ENCODE measurements around the gene PLCG1.
A peak's percentile ranks its signal among the peaks of the same experiment; 100 is the strongest.

PLCG1 gene

GRCh38 chr20:41167118-41167470 lies 29.8 kb downstream of the PLCG1 start:
- DNase-seq (ENCODE audit: low spot score) = no peak

- DNase-seq (ENCODE audit: low spot score) = no peak
Observed at GRCh38 chr20:41167481-41168253, 30.3 kb downstream of the PLCG1 start.

DNA sequence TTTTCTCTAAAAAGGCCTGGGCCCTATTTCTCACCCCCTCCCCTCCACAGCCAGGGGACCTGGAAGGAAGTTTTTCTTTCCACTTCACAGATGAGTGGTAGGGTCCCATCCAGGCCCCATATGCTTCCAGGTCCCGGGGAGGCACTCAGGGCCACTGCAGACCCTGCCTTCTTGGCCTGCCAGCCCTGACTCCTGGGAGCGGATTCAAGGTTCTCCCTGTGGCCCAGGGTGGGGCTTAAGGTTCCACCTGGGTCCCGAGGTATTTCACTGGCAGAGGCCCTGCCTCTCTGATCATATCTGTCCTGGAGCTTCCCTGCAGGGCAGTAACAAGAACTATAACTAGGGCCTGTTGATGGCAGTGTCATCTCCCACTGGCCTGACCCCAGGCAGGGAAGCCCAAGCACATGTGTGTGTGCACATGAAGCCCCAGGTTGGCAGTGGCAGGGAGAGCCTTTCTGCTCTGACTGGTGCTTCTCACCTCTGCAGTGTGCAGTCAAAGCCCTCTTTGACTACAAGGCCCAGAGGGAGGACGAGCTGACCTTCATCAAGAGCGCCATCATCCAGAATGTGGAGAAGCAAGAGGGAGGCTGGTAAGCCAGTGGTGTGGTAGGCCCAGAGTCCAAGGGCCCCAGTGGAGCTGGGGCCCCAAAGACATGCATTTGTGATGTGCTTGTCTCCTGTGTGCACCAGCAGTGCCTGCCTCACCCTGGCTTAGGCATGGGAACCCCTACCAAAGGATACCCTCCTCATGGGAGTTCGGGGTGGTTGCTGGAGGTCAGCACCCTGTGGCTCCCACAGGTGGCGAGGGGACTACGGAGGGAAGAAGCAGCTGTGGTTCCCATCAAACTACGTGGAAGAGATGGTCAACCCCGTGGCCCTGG lies 31.2 kb downstream of the PLCG1 start:
- no peak for DNase-seq (ENCODE audit: low spot score)

DNA sequence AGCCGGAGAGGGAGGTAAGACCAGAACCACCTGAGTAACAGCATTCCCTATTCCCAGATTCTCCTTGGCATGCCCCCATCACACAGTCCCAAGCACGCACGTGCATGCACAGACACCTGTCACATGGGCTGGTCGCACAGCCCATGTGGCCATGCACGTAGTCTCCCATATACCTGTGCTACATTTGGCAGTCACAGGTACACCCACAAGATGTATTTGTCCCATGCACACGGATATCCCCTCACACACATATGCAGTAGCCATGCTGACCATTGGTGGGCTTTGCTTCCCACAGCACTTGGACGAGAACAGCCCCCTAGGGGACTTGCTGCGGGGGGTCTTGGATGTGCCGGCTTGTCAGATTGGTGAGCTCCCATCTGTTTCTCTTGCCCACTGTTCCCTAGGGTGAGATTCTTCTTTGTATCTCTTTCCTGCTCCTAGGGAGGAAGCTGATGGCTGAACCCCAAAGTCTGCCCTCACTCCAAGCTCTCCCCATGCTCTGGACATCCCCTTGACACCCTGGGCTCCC lies 31.9 kb downstream of the PLCG1 start:
- DNase-seq (ENCODE audit: low spot score) = no peak

GRCh38 chr20:41169791-41170351 lies 32.5 kb downstream of the PLCG1 start:
- DNase-seq (ENCODE audit: low spot score) = no peak

DNA sequence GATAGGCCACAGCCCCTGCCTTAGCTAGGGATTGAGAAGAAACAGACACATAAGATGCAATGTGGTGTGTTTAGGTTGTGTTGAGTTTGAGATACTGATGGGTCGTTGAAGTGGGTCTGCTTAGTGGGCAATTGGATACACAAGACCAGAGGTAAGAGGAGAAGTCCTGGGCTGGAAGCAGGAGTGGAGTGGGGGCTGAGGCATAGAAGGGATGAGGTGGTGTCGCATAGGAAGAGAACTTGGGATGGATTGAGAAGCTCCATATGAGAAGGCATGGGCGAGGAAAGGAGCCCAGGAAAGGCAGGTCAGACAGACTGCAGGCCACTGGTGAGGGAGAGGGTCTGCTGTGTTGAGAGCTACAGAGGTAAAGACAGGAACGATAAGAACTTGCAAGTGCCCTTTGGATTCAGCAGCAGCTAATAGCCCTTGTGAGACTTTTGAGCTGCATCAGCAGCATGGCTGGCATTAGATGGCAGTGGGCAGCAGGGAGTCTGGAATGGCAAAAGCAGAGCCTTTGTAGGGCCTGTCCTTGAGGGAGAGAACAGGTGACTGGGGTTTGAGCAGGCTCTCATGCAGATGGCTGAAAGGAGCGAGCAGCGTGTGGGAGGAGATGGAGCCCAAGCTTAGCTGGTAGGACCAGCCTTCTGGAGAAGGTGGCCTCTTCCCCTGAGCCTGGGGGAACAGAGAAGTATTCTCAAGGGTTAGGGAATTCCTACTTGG lies 33.2 kb downstream of the PLCG1 start:
- no peak for DNase-seq (ENCODE audit: low spot score)

DNA sequence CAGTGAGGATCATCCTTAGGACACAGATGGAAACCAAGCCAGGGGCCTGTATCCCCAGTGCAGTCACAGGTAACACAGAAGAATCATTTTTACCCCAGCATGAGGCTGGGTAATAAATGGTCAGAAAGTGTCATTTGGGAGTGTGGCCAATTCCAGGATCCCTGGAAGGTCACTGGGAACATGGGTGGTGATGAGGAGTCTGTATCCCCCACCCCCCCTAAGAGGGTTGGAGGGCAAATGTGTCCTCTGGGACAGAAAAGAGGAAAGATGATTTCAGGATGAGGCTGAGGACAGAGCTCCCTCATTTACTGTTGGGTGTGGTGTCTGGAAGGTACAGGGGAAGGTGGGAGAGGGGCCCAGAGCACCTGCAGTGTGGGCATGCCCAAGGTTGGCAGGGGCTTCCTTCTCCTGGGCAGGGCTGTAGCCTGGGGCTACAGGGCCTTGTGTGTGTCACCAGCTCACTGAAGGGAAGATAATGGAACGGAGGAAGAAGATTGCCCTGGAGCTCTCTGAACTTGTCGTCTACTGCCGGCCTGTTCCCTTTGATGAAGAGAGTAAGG lies 34.5 kb downstream of the PLCG1 start:
- no peak for DNase-seq (ENCODE audit: low spot score)

DNA sequence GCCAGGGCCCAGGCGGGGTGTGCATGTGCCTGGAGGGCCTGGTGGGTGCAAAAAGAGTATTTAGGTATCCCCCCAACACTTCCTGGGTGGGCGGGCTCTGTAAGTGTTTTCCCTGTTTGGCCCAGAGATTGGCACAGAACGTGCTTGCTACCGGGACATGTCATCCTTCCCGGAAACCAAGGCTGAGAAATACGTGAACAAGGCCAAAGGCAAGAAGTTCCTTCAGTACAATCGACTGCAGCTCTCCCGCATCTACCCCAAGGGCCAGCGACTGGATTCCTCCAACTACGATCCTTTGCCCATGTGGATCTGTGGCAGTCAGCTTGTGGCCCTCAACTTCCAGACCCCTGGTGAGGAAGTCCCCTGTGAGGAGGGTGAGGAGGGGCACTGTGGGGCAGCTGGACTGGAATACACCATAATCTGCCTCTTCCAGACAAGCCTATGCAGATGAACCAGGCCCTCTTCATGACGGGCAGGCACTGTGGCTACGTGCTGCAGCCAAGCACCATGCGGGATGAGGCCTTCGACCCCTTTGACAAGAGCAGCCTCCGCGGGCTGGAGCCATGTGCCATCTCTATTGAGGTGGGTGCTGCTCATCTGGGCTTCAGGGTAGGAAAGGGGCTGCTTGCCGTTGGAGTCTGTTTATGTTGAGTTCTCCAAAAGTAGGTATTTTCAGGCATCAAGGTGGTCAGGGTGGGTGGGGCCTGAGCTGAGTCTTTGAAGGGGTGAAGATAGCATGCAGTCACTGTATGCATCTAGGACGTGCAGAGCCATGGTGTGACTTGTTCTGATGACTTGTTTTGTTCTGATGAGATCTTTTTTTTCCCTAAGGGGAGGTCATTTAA lies 35.2 kb downstream of the PLCG1 start:
- DNase-seq (ENCODE audit: low spot score) = peak; percentile 23

DNA sequence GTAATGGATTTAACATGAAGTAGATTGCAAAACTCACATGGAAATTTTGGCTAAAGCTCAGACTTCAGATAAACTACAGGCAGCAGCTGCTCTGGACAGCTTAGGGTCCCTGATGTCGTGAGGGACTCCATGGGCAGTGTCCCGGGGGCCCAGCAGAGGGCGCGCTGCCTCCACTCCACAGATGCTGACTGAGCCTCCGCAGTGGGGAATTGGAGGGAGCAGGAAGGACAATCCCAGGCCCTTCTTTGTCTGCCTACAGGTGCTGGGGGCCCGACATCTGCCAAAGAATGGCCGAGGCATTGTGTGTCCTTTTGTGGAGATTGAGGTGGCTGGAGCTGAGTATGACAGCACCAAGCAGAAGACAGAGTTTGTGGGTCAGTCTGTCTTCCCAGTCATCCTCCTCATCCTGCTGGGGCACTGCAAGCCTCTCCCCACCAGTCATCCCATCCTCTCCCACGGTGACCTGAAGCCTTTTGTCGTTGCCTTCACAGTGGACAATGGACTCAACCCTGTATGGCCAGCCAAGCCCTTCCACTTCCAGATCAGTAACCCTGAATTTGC lies 35.9 kb downstream of the PLCG1 start:
- peak; percentile 91 for DNase-seq (ENCODE audit: low spot score)

- DNase-seq (ENCODE audit: low spot score) = peak; percentile 0
Observed at GRCh38 chr20:41173791-41174341, 36.5 kb downstream of the PLCG1 start.

GRCh38 chr20:41174373-41174772 lies 37.0 kb downstream of the PLCG1 start:
- DNase-seq (ENCODE audit: low spot score) = peak; percentile 2

DNA sequence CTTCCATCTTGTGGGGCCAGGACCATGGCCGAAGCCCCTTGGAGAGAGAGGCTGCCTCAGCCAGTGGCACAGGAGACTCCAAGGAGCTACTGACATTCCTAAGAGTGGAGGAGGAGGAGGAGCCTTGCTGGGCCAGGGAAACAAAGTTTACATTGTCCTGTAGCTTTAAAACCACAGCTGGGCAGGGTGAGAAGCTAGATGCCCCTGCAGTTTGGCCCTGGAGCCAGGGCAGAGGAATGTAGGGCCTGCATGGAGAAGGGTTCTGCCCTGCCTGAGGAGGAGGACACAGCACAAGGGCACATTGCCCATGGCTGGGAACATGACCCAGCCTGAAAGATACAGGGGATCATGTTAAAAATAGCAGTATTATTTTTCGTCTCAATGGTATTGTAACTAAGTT lies 37.4 kb downstream of the PLCG1 start:
- DNase-seq (ENCODE audit: low spot score) = peak; percentile 6

DNA sequence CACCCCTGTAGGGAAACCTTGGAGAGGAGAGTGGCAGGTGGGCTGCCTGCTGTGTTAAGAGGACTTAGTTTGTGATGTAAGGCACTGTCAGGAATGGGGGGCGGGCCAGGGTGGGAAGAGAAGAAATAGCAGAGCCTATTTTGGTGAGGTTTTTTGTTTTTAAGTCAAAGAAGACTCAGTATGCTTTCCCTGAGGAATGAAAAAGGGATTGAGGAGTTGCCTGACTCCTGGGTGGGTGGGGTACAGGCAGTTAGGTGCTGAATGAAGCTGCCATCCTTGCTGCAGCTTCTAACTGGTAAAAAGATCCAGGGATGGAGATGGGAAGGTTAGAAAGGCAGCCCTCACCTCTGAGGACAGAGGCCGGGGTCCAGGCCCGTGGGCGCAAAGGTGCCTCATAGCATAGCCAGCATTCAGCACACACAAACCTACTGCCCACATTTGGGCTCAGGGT lies 37.9 kb downstream of the PLCG1 start:
- no peak for DNase-seq (ENCODE audit: low spot score)

GRCh38 chr20:41175727-41176330 lies 38.5 kb downstream of the PLCG1 start:
- peak; percentile 43 for DNase-seq (ENCODE audit: low spot score)

- DNase-seq (ENCODE audit: low spot score) = peak; percentile 2
Observed at GRCh38 chr20:41176711-41177552, 39.6 kb downstream of the PLCG1 start.

DNA sequence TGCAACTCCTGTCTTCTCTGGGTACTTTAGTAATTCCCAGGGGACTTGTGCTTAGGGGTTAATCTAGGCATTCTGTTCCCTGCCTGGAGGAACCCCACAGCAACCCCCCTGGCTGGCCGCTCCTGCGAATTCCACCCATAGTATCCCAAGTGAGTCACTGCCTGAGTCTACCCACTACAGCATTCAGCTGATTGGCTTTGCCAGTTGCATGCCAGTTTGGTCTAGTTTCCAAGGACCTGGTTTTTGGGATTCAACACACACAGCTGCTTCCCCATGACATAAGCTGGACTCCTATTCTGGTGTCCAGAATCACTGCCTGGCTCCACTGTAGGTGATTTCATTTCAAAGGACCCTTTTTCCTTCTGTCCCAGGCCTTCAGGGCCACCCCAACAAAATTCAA lies 40.3 kb downstream of the PLCG1 start:
- DNase-seq (ENCODE audit: low spot score) = peak; percentile 58

DNA sequence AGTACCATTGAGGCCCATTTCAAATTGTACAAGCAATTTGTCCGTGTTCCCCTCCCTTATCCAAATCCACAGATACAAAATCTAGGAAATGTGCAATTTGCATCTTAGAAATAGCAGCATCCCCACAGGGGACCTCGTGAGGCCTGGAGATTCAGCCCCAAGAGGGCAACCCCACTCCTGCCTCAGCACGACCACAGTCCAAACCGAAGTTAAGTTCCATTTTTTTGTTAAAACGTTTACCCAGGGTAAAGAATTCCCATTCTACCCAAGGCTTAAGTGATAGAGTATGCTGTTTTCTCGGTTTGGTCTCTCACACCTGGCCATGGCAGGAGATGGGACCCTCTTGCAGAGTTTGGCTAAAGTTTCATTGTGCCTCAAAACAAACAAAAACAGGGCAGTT lies 41.2 kb downstream of the PLCG1 start:
- DNase-seq (ENCODE audit: low spot score) = no peak

DNA sequence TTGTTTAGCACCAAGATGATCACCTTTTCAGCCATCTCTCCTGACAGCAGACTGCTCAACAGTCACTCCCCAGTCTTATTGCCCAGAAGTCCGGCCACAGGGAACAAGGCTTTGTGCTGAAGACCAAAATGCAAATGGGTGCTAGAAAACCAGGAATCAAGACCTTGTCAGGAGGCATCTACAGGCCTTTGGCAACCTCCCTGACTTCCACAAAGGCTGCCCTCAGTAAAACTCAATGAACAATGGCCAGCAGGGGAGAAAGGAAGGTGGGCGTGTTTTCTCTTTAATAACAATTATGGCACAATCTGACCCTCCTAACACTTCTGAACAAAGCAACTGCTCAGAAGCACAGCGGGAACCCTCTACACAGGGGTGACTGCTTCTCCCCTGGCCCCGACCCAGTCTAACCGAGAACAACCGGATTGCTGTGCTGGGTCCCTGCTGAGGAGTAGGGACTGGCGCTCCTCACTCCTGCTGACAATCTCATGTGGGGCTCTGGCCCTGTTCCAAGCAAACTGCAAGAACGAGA lies 41.6 kb downstream of the PLCG1 start:
- peak; percentile 74 for DNase-seq (ENCODE audit: low spot score)

All from Ammon's horn (tissue), 1 donor.